Tibial artery (tissue), 4 donors: ENCODE data around the gene GOLGA8B.
A peak's percentile ranks its signal among the peaks of the same experiment; 100 is the strongest.
"Not testable (repeated sequence)": the region's sequence is repeated elsewhere in the genome, so short reads cannot be mapped to it uniquely, and the experiment has no call there.

Experiments
- DNase-seq, 2 donors: peaks; one replicate each; pipeline ENCODE4 v3.0.0-alpha.2; 2019
- H3K27ac ChIP-seq, 2 donors: fragments of 200-600 bp; sonication (generic) in 1 of 2; 1 replicate in 1 of 2; 2 replicates in 1 of 2; pipeline ENCODE4 v1.5.1; 2018 to 2019; ENCODE audit warnings: mild to moderate bottlenecking in 1 of 2
- H3K27me3 ChIP-seq, 2 donors: fragments of 200-600 bp; sonication (generic) in 1 of 2; one replicate each; pipeline versions ENCODE4 v1.5.1 to v1.6.0; 2016 to 2019
- H3K36me3 ChIP-seq, 3 donors: fragments of 200-600 bp; sonication (generic) in 2 of 3; one replicate each; pipeline ENCODE4 v1.5.1; 2016 to 2019; ENCODE audit warnings: mild to moderate bottlenecking in 2 of 3
- H3K4me1 ChIP-seq, 4 donors: fragments of 200-600 bp; sonication (generic) in 2 of 4; 1 replicate in 3 of 4; 2 replicates in 1 of 4; pipeline ENCODE4 v1.5.1; 2016 to 2019
- H3K4me3 ChIP-seq, 2 donors: fragments of 200-600 bp; sonication (generic) in 1 of 2; 1 replicate in 1 of 2; 2 replicates in 1 of 2; pipeline ENCODE4 v1.5.1; 2018 to 2019; ENCODE audit warnings: mild to moderate bottlenecking in 2 of 2
- H3K9me3 ChIP-seq, 3 donors: fragments of 200-600 bp; sonication (generic) in 1 of 3; one replicate each; pipeline ENCODE4 v1.5.1; 2016 to 2019
- CTCF ChIP-seq, 2 experiments: fragments of 200-600 bp in 1 of 2; fragments of 450-650 bp in 1 of 2; IDR thresholded peaks; one replicate each; pipeline ENCODE4 v1.5.1; 2017 to 2019; ENCODE audit warnings: antibody characterized with exemption in 2 of 2, mild to moderate bottlenecking in 1 of 2, moderate library complexity in 1 of 2
- intact Hi-C: fragments of 100-400 bp; cut with DNase I; formaldehyde crosslinking; loops from one replicate; pipeline ENCODE4 v1.15.0; 2023; ENCODE audit warnings: low total_unique reads

The GOLGA8B gene

GRCh38 chr15:34582461-34583371 is 735 bp downstream of the GOLGA8B start:
- DNase-seq, result no peak
- Histone ChIP-seq H3K4me3 (peak overlapping the region; percentile 74 to 83), H3K27me3 (no peaks in the 10 kb centered on the region), H3K4me1 (peaks cover 0 to 21% (median 16%) of the 10 kb centered on the region in 4 donors), H3K36me3 (no peaks in the 10 kb centered on the region), H3K27ac (peak overlapping the region; percentile 54 to 62), H3K9me3 (no peaks in the 10 kb centered on the region)
- TF ChIP-seq CTCF (IDR thresholded peaks at IDR 0.05), result no peak
- intact Hi-C loops, result loop anchor here (10.0 kb wide), 2 partner anchors 68 to 358 kb away; partner anchors contain the start of gene EMC4

- not testable (repeated sequence) for H3K27me3 ChIP-seq, H3K27ac ChIP-seq, H3K9me3 ChIP-seq, H3K36me3 ChIP-seq, DNase-seq
- intact Hi-C loops, result loop anchor here (10.0 kb wide), 2 partner anchors 67 to 357 kb away; partner anchors contain the start of gene EMC4
- Histone ChIP-seq H3K4me3 (peak overlapping the region; percentile 74 to 83), H3K4me1 (peaks cover 0 to 21% (median 16%) of the 10 kb centered on the region in 4 donors)
Measured at GRCh38 chr15:34581687-34582460, 1.6 kb downstream of the GOLGA8B start.

GRCh38 chr15:34581043-34581365 is 2.4 kb downstream of the GOLGA8B start:
- Histone ChIP-seq H3K9me3 (no peaks in the 10 kb centered on the region), H3K27me3 (no peaks in the 10 kb centered on the region), H3K4me1 (peaks cover 0 to 21% (median 16%) of the 10 kb centered on the region in 4 donors), H3K27ac (no peak overlapping the region), H3K4me3 (no peak overlapping the region), H3K36me3 (no peaks in the 10 kb centered on the region)
- intact Hi-C loops, result loop anchor here (10.0 kb wide), 2 partner anchors 66 to 356 kb away; partner anchors contain the start of gene EMC4
- no peak for TF ChIP-seq CTCF (IDR thresholded peaks at IDR 0.05)
- no peak for DNase-seq

- not testable (repeated sequence) for H3K9me3 ChIP-seq, H3K4me3 ChIP-seq, H3K27me3 ChIP-seq, DNase-seq, H3K36me3 ChIP-seq, H3K27ac ChIP-seq
- intact Hi-C loops, result loop anchor here (10.0 kb wide), 2 partner anchors 66 to 356 kb away; partner anchors contain the start of gene EMC4
- peaks cover 0 to 21% (median 16%) of the 10 kb centered on the region in 4 donors for H3K4me1 ChIP-seq
Measured at GRCh38 chr15:34580251-34581042, 3.0 kb downstream of the GOLGA8B start.

GRCh38 chr15:34578283-34578674 is 5.2 kb downstream of the GOLGA8B start:
- Histone ChIP-seq H3K36me3 (no peaks in the 10 kb centered on the region), H3K27ac (no peak overlapping the region), H3K4me1 (peaks cover 0 to 14% (median 9%) of the 10 kb centered on the region in 4 donors), H3K9me3 (no peaks in the 10 kb centered on the region), H3K27me3 (no peaks in the 10 kb centered on the region), H3K4me3 (no peak overlapping the region)
- TF ChIP-seq CTCF (IDR thresholded peaks at IDR 0.05), result no peak
- intact Hi-C loops, result no loop called here
- no peak for DNase-seq

- H3K27ac ChIP-seq, H3K36me3 ChIP-seq, H3K9me3 ChIP-seq, H3K4me3 ChIP-seq, intact Hi-C loops, DNase-seq, H3K27me3 ChIP-seq: not testable (repeated sequence)
- peaks cover 0 to 14% (median 9%) of the 10 kb centered on the region in 4 donors for H3K4me1 ChIP-seq
Measured at GRCh38 chr15:34577658-34578282, 5.7 kb downstream of the GOLGA8B start.

- intact Hi-C loops, H3K9me3 ChIP-seq, H3K27ac ChIP-seq, H3K36me3 ChIP-seq, H3K27me3 ChIP-seq, DNase-seq, H3K4me3 ChIP-seq, H3K4me1 ChIP-seq: not testable (repeated sequence)
Measured at GRCh38 chr15:34575035-34575434, 8.4 kb downstream of the GOLGA8B start.

GRCh38 chr15:34572921-34573320 is 10.5 kb downstream of the GOLGA8B start:
- intact Hi-C loops, H3K27ac ChIP-seq, H3K36me3 ChIP-seq, H3K4me1 ChIP-seq, DNase-seq, H3K9me3 ChIP-seq, H3K27me3 ChIP-seq, H3K4me3 ChIP-seq: not testable (repeated sequence)

GRCh38 chr15:34572019-34572641 is 11.3 kb downstream of the GOLGA8B start:
- intact Hi-C loops, H3K4me3 ChIP-seq, H3K27me3 ChIP-seq, DNase-seq, H3K4me1 ChIP-seq, H3K36me3 ChIP-seq, H3K9me3 ChIP-seq, H3K27ac ChIP-seq: not testable (repeated sequence)
